H9 (cell line): Measurements from ENCODE around the gene PC. TPM values are rescaled to one million over a fixed set of nuclear protein-coding genes. Genes with fewer than 3 reads are reported as not detected.

ENCODE experiments used
- DNase-seq: peaks from one replicate; pipeline ENCODE4 v3.0.0-alpha.2; 2017
- H2AFZ ChIP-seq: one replicate; pipeline ENCODE4 v1.6.1; 2013; ENCODE audit warnings: mild to moderate bottlenecking, low read length, control low read depth, moderate library complexity
- H2AK5ac ChIP-seq: 2 replicates; pipeline ENCODE4 v1.6.1; 2013; ENCODE audit warnings: low read length, control low read depth, mixed read lengths; ENCODE audit not compliant: insufficient read length
- H2BK120ac ChIP-seq: one replicate; pipeline ENCODE4 v1.6.1; 2013; ENCODE audit warnings: low read depth, mild to moderate bottlenecking, low read length, control low read depth, inconsistent platforms; ENCODE audit not compliant: poor library complexity, severe bottlenecking
- H2BK12ac ChIP-seq: 2 replicates; pipeline ENCODE4 v1.6.1; 2013; ENCODE audit warnings: low read length, control low read depth, mixed read lengths, low read depth; ENCODE audit not compliant: insufficient read length
- H2BK15ac ChIP-seq: 2 replicates; pipeline ENCODE4 v1.6.1; 2013; ENCODE audit warnings: low read depth, low read length, control low read depth
- H2BK20ac ChIP-seq: one replicate; pipeline ENCODE4 v1.6.1; 2013; ENCODE audit warnings: low read depth, mild to moderate bottlenecking, low read length, control low read depth, inconsistent platforms; ENCODE audit not compliant: poor library complexity, severe bottlenecking
- H2BK5ac ChIP-seq: 2 replicates; pipeline ENCODE4 v1.6.1; 2013; ENCODE audit warnings: low read length, control low read depth, mixed read lengths; ENCODE audit not compliant: insufficient read length
- H3K14ac ChIP-seq: 2 replicates; pipeline ENCODE4 v1.6.1; 2013; ENCODE audit warnings: low read length, control low read depth; ENCODE audit not compliant: insufficient read depth
- H3K18ac ChIP-seq: 2 replicates; pipeline ENCODE4 v1.6.1; 2013; ENCODE audit warnings: low read depth, mild to moderate bottlenecking, mixed read lengths, low read length, control low read depth; ENCODE audit not compliant: insufficient read length
- H3K23ac ChIP-seq: 2 replicates; pipeline ENCODE4 v1.6.1; 2013; ENCODE audit warnings: low read length, control low read depth, mixed read lengths, low read depth; ENCODE audit not compliant: insufficient read length
- H3K23me2 ChIP-seq: 2 replicates; pipeline ENCODE4 v1.6.1; 2013; ENCODE audit warnings: low read depth, mild to moderate bottlenecking, mixed read lengths, low read length, control low read depth; ENCODE audit not compliant: insufficient read length, poor library complexity, severe bottlenecking
- H3K27ac ChIP-seq: 2 replicates; pipeline ENCODE4 v1.5.1; 2013; ENCODE audit warnings: low read length, control low read depth, mixed read lengths, low read depth; ENCODE audit not compliant: insufficient read length
- H3K27me3 ChIP-seq: 2 replicates; pipeline ENCODE4 v1.6.1; 2013; ENCODE audit warnings: low read length, control low read depth, inconsistent platforms; ENCODE audit not compliant: insufficient read depth
- H3K4ac ChIP-seq: 2 replicates; pipeline ENCODE4 v1.6.1; 2013; ENCODE audit warnings: low read depth, mild to moderate bottlenecking, control low read depth, inconsistent platforms, low read length, moderate library complexity
- H3K4me1 ChIP-seq: 2 replicates; pipeline ENCODE4 v1.6.1; 2013; ENCODE audit warnings: low read length, control low read depth, inconsistent platforms; ENCODE audit not compliant: insufficient read depth
- H3K4me2 ChIP-seq: 2 replicates; pipeline ENCODE4 v1.6.1; 2013; ENCODE audit warnings: low read length, control low read depth, mixed read lengths; ENCODE audit not compliant: insufficient read length, insufficient read depth
- H3K56ac ChIP-seq: 2 replicates; pipeline ENCODE4 v1.6.1; 2013; ENCODE audit warnings: low read depth, mild to moderate bottlenecking, mixed read lengths, low read length, control low read depth; ENCODE audit not compliant: insufficient read length
- H3K79me1 ChIP-seq: 2 replicates; pipeline ENCODE4 v1.6.1; 2013; ENCODE audit warnings: low read depth, mild to moderate bottlenecking, moderate library complexity, low read length, control low read depth, inconsistent platforms; ENCODE audit not compliant: insufficient read depth, poor library complexity, severe bottlenecking
- H3K79me2 ChIP-seq: 2 replicates; pipeline ENCODE4 v1.6.1; 2013; ENCODE audit warnings: low read length, control low read depth, inconsistent platforms; ENCODE audit not compliant: insufficient read depth
- H3K9ac ChIP-seq: 2 replicates; pipeline ENCODE4 v1.6.1; 2013; ENCODE audit warnings: low read length, control low read depth, mixed read lengths; ENCODE audit not compliant: insufficient read length; ENCODE audit errors: extremely low read depth
- H3K9me3 ChIP-seq: one replicate; pipeline ENCODE4 v1.6.1; 2013; ENCODE audit warnings: low read depth, low read length, inconsistent platforms; ENCODE audit not compliant: control insufficient read depth
- H3T11ph ChIP-seq: one replicate; pipeline ENCODE4 v1.6.1; 2013; ENCODE audit warnings: mild to moderate bottlenecking, low read length, control low read depth, inconsistent platforms
- H4K20me1 ChIP-seq: one replicate; pipeline ENCODE4 v1.6.1; 2013; ENCODE audit not compliant: control insufficient read depth, insufficient read length, insufficient read depth
- H4K5ac ChIP-seq: 2 replicates; pipeline ENCODE4 v1.6.1; 2013; ENCODE audit warnings: low read depth, mild to moderate bottlenecking, mixed read lengths, low read length, control low read depth; ENCODE audit not compliant: insufficient read length
- H4K8ac ChIP-seq: replicated peaks from 2 replicates; pipeline ENCODE4 v1.6.1; 2013; ENCODE audit warnings: low read length, control low read depth, mixed read lengths, low read depth; ENCODE audit not compliant: insufficient read length
- H4K91ac ChIP-seq: 2 replicates; pipeline ENCODE4 v1.6.1; 2013; ENCODE audit warnings: low read depth, mild to moderate bottlenecking, moderate library complexity, mixed read lengths, low read length, control low read depth; ENCODE audit not compliant: insufficient read length
- H3K27ac Mint-ChIP-seq, 3 experiments: 2 replicates in 2 of 3; 3 replicates in 1 of 3; pipeline ENCODE4 v1.8.0; 2020 to 2021; ENCODE audit warnings: mixed read lengths in 3 of 3, mild to moderate bottlenecking in 1 of 3, moderate library complexity in 1 of 3
- H3K27me3 Mint-ChIP-seq: 2 replicates; pipeline ENCODE4 v1.8.0; 2021; ENCODE audit warnings: low read depth, mild to moderate bottlenecking, moderate library complexity, mixed read lengths
- H3K36me3 Mint-ChIP-seq, 3 experiments: 2 replicates in 2 of 3; 3 replicates in 1 of 3; pipeline ENCODE4 v1.8.0; 2020 to 2021; ENCODE audit warnings: low read depth in 3 of 3, mixed read lengths in 3 of 3; ENCODE audit not compliant: insufficient read depth in 1 of 3
- H3K4me1 Mint-ChIP-seq, 2 experiments: 2 replicates each; pipeline ENCODE4 v1.8.0; 2020; ENCODE audit warnings: mixed read lengths in 2 of 2
- H3K4me3 Mint-ChIP-seq, 2 experiments: 2 replicates in 1 of 2; 3 replicates in 1 of 2; pipeline ENCODE4 v1.8.0; 2020 to 2021; ENCODE audit warnings: mild to moderate bottlenecking in 2 of 2, mixed read lengths in 2 of 2, moderate library complexity in 1 of 2
- H3K9me3 Mint-ChIP-seq, 2 experiments: 2 replicates in 1 of 2; 3 replicates in 1 of 2; pipeline ENCODE4 v1.8.0; 2020; ENCODE audit warnings: mild to moderate bottlenecking in 2 of 2, mixed read lengths in 2 of 2, moderate library complexity in 1 of 2
- WGBS: extraction: QIAGEN DNeasy Blood & Tissue Kit; methylation state at CpG from one replicate; pipeline ENCODE4 v1.1.7; 2013; ENCODE audit warnings: missing lambda C conversion rate, low lambda C conversion rate, mixed read lengths; ENCODE audit not compliant: insufficient read length; ENCODE audit errors: extremely low coverage; 5-methylcytosine and 5-hydroxymethylcytosine counted together
- total RNA-seq: library from RNA; stranded (reverse); gene quantifications from 2 replicates; pipeline ENCODE4 v1.2.1, GENCODE V29; 2021
- TF ChIP-seq, protein P1 (sequence below): fragments of 200-600 bp; sonication (generic); conservative IDR thresholded peaks from 3 replicates; pipeline ENCODE4 v1.8.0; 2021; ENCODE audit warnings: antibody characterized with exemption, mild to moderate bottlenecking

Gene PC
- total RNA-seq, 1 experiment from 2014 or later, result 32.6 TPM

DNA sequence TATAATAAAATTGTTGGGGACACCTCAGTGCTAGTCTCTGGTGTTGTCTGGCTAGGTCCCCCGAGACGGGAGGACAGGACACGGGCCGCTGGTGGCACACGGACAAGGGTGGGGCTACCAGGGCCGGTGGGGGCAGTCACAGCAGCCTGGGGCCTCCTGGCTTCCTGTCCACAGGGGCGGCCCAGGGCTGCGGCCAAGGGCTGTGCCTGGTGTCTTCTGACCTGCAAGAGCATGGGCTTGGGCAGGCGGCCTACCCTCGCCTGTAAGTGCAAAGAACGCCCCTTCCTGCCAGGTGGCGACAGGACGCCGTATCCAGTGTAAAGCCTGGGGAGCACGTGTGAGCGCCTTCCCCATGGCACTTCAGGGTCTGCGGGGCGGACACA lies 97.7 kb downstream of the PC start:
- Histone ChIP-seq H3K27ac (no peak overlapping the region), H3K18ac (no peak overlapping the region), H2AK5ac (no peak overlapping the region), H4K91ac (no peak overlapping the region), H3K4me1 (no peaks in the 10 kb centered on the region), H3K23me2 (peaks cover 10% of the 10 kb centered on the region), H2BK120ac (no peak overlapping the region), H2BK12ac (no peak overlapping the region), H3K56ac (no peak overlapping the region), H4K8ac (no peak overlapping the region), H3K23ac (no peak overlapping the region), H2AFZ (no peak overlapping the region), H3K14ac (no peak overlapping the region), H3K4ac (no peak overlapping the region), H2BK15ac (no peak overlapping the region), H3K9ac (no peak overlapping the region), H3K79me2 (no peaks in the 10 kb centered on the region), H2BK5ac (no peak overlapping the region), H4K5ac (no peak overlapping the region), H2BK20ac (no peak overlapping the region), H3K4me2 (no peak overlapping the region), H3K27me3 (no peaks in the 10 kb centered on the region), H3K9me3 (no peaks in the 10 kb centered on the region), H4K20me1 (no peaks in the 10 kb centered on the region), H3T11ph (no peak overlapping the region), H3K79me1 (no peaks in the 10 kb centered on the region)
- peak; percentile 65 for DNase-seq
- no peaks in the 10 kb centered on the region for H3K9me3 Mint-ChIP-seq
- H3K36me3 Mint-ChIP-seq, result peaks cover 0 to 7% (median 2%) of the 10 kb centered on the region in 3 experiments; a peak in 3 of 7 replicates
- TF ChIP-seq, protein P1, sequence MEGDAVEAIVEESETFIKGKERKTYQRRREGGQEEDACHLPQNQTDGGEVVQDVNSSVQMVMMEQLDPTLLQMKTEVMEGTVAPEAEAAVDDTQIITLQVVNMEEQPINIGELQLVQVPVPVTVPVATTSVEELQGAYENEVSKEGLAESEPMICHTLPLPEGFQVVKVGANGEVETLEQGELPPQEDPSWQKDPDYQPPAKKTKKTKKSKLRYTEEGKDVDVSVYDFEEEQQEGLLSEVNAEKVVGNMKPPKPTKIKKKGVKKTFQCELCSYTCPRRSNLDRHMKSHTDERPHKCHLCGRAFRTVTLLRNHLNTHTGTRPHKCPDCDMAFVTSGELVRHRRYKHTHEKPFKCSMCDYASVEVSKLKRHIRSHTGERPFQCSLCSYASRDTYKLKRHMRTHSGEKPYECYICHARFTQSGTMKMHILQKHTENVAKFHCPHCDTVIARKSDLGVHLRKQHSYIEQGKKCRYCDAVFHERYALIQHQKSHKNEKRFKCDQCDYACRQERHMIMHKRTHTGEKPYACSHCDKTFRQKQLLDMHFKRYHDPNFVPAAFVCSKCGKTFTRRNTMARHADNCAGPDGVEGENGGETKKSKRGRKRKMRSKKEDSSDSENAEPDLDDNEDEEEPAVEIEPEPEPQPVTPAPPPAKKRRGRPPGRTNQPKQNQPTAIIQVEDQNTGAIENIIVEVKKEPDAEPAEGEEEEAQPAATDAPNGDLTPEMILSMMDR, result 0 out of 3 replicates have a peak, but pooled peaks have one; percentile 21
- peak overlapping the region in 1 of 3 experiments; percentile 82; a peak in 1 of 7 replicates for H3K27ac Mint-ChIP-seq
- peaks cover 5 to 7% of the 10 kb centered on the region in 2 experiments for H3K4me1 Mint-ChIP-seq
- peaks cover 2% of the 10 kb centered on the region for H3K27me3 Mint-ChIP-seq
- no CpG with 5 or more reads among the region's 18 CpGs for WGBS
- no peak overlapping the region for H3K4me3 Mint-ChIP-seq
